HG03060 (cell line): ENCODE measurements around the gene KCNJ6.

Source experiments
- ATAC-seq: cut with Tn5 transposase; IDR thresholded peaks from one replicate; pipeline ENCODE4 v1.9.1; 2021; ENCODE audit warnings: low read depth, moderate number of reproducible peaks; ENCODE audit not compliant: unreplicated experiment

KCNJ6 gene

DNA sequence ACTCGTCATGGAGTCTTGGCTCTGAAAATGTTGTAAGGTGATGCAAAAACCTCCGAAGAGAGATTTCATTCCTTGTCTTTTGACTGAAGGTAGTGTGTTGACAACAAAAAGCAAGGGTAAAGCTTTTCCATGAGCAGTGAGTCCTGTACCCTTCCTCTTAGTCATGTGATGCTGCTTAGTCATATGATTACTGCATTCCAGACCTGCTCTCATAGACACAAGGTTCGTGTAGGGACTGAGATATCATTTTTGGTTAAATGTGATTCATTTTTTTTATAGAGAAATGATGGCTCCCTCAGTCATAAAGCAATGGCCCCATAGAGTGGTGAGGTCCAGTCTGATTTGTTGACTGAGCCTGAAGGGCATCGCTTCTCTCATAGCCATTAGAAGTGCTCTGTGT, 9.2 kb downstream of the KCNJ6 start:
- ATAC-seq, result no peak

DNA sequence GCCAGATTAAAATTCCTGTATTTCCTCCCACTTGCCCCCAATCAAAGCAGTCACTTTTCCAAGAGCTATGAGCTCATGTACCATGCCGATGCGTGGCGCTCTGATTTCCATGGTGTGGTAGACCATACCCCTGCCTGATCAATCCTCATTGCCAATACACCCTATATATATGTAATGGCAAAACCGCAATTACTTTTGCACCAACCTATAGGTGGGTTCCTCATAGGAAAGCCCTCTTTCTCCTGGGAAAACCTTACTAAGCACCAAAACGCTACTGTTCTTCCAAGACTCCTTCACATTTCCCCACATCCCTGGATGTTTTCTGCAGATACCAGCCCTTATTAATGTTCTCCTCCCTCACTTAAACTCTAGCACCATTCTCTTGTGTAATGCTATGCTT, 11.0 kb downstream of the KCNJ6 start:
- no peak for ATAC-seq

- ATAC-seq, result no peak
Measured at GRCh38 chr21:37904856-37905255, 11.4 kb downstream of the KCNJ6 start.

GRCh38 chr21:37903396-37903795, 12.9 kb downstream of the KCNJ6 start:
- no peak for ATAC-seq

DNA sequence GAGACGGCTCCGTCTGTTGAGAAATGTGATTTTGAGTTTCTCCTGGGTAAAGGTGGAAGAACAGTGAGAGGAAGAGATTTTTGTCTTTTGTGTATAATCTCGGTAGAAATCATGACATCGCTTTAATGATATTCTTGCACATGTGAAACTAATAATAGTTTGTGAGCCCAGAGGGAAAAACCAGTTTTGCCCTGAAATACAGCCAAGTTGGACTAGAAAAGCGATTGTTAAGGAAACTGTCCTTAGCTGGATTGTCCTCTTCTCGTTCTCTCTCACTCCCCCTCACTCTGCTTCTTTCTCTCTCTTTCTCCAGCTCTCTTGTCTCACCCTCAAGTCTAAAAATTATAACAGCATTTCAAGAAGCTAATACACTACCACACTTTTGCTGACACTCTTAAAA, 17.1 kb downstream of the KCNJ6 start:
- no peak for ATAC-seq

DNA sequence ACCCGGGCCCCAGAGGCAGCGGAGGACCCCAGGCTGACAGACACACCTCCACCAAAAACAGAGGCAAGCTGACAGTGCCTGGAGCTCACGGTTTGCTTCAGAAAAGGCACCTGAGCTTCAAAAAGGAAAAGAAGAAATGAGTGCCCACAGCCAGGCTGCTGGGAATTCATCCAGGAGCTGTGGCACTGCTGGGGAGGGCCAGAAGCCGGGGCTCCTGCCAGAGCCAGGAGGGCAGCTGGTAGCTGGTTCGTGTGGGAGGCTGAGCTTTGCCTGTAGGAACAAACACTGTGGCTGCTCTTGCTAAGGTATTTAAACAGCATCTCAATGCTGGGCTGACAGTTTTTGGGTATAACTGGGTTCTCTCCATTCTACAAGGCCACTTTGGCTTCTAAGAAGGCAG, 19.5 kb downstream of the KCNJ6 start:
- ATAC-seq, result no peak

DNA sequence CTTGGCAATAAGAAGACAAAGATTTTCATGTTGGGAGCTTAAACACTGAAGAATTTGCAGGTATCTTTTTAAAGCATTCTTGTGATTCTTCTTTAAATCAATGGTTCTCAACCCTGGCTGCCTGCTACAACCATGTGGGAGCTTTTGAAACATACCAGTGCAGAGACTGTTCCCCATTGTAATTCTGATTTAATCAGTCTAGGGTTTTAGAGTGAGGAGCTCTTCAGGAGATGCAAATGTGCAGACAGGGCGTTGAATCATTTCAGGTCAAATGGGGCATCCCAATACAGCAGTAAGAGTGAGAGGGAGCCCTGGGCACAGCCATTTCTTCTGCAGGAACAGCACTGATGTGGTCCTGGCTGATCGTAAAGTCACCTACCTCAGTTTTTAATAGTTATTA, 24.3 kb downstream of the KCNJ6 start:
- ATAC-seq, result no peak

GRCh38 chr21:37888659-37889058, 27.6 kb downstream of the KCNJ6 start:
- no peak for ATAC-seq

DNA sequence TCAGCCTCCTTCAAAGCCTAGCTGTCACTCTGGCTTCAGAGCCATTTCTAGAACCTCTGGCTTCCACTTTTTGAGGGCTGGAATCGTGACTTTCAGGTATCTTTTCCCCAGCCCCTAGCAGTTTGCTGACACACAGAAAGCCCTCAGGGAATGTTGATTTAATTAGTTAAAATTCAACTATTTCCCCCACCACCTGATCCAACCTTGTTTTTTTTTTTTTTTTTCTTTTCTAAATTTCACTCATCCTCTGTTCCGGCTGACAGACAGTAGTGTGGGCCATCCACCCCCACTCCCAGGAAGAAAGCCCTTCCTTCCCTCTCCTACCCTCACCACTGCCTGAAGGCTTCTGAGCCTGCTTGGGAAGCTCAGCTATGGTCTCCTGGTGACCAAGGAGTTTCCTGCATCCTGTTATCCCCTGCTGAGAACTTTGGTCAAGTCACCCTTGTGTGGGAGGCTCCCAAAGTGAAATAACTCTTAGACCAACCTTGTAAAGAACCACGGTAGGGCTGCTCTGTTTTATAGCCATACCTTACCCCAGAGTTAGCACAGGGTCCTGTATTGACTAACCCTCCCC, 29.4 kb downstream of the KCNJ6 start:
- no peak for ATAC-seq

GRCh38 chr21:37886120-37886519, 30.1 kb downstream of the KCNJ6 start:
- ATAC-seq, result no peak

DNA sequence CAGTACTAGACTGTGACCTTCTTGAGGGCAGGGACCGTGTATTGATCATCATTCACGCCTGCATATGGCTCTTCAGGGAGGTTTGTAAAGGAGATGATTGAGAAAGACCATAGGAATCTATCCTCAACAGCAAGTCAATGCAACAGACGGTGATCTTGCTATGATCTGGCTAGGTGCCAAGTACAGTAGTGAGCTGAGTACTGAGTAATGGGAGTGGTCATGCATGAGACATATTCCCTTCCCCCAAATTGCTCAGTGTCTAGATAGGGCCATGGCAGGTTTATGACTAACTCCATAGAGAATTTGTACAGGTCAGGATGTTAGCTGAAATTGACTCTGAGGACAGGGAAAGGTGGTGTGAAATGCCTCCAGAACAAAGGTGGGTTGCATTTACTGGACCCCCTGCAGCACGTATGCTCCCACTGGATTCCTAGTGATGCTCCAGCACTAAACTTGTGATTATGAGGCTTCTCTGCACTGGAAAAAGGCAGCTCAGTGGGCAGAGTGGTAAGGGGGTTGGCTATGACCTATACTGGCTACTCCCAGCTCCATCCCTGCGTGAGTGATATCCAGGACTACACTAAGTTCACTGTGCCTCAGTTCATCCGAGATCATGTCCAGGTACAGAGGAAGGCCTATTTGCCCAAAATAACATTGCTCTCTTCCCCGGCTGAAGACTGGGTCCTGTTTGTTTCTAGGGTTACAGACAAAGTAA, 37.2 kb downstream of the KCNJ6 start:
- no peak for ATAC-seq

DNA sequence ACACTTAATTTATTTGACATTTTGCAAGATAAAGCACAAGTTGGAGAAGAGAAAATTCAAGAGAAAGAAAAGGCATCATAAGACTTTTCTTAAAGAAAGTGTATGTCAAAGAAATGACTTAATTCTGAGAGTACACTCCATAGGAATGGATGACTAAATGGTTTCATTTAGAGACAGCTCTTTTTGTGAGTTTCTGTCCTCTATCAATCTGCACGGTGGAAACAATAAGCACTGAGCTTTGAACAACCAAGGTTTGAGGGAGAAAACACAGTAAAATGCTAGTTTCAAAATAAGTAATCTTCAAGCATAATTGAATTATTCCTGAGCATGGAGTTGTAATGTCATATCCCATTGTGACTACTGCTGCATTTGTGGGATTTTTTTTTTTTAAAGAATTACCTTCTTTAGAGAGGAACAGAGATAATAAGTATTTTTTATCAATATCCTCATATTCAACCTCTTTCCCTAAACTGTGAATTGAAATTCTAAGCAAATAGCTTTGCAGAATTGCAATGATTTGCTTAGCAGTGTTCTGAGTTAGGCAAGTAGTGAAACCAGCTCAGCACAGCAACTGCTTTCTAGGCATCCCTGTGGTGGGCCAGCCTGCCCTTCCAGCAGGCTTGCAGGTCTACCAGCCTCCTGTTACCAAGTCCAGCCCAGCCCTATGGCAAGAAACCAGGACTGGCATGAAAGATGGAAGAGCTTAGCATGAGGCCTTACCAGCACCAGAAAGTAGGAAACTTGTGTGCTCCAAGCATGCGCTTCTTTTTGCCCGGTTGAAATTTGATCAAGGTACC, 38.2 kb downstream of the KCNJ6 start:
- ATAC-seq, result no peak

DNA sequence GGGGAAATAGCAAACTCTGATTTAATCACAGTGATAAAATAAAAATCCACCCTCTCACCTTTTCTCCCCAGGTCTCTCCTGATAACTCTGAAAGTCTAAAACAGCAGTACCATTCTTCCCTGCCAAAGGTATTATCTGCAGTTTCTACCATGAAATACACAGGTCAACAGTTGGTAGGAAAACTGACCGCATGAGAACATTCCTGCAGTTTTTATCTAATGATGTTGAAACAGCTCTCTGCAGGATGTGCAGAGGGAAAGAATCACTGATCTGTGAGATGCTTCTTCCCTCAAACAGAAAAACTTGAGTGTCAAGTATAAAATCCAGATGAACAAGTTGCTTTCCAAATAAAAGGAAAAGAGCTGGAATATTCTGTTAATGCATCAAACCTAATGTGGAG, 39.1 kb downstream of the KCNJ6 start:
- no peak for ATAC-seq

DNA sequence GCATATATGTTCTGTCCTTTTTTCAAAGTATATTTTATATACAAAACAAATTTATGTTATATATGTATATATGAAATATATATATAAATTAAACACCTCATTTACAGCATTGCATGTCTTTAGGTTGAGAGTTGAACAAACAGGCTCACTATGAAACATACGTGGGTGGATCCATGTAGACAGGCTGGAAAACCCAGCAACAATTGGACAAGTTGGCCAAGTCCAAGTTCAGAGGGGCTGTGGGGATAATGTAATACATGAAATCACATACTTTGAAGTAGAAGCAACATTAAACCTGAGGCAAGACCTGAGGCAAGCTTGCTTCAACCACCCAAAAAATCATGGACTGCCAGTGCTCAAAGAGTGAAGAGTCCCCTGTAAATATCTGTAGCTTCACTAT, 39.7 kb downstream of the KCNJ6 start:
- no peak for ATAC-seq

DNA sequence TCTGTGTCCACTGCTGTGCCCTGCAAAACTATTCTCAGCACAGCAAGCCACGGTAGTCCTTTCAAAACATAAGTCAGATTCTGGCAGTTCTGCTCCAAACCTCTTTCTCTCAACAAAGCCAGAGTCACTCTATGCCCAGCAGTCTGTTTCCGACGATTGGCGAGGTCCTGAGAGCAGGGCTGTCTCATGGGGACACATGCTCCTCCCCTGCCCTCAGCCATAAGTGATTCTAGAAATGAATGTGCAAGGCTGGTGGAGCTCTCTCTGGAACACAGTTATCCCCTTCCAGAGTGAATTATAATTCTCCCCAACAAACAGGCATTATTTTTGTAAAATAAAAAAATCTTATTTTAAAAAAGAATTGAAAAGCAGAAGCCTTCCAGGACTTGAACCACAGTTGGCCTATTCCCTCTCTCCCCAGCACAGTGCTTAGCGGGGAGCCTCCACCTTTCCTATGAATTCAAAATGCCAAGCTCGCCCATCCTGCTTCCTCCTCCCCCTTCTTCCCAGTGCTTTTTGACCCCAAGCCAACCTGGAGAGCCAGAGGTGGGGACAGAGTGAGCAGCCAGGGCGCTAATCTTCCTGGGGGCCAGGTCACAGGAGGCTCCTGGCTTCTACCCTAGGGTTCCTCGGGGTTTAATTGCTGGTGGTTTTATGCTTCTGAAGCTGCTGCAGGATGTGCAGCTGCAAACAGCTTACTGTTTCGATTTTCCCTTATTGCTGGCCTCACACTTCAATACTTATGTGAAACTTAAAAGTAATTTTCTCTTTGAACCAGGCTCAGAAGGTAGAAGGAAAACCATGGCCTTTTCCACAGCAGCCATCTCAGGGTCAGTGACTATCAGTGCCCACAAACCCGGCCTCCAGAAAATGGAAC, 41.1 kb downstream of the KCNJ6 start:
- ATAC-seq, result no peak

- no peak for ATAC-seq
Measured at GRCh38 chr21:37874481-37874880, 41.8 kb downstream of the KCNJ6 start.

GRCh38 chr21:37873655-37874054, 42.6 kb downstream of the KCNJ6 start:
- ATAC-seq, result no peak

- no peak for ATAC-seq
Measured at GRCh38 chr21:37871121-37871862, 45.0 kb downstream of the KCNJ6 start.

GRCh38 chr21:37870221-37870620, 46.0 kb downstream of the KCNJ6 start:
- ATAC-seq, result no peak

- no peak for ATAC-seq
Measured at GRCh38 chr21:37869661-37870060, 46.6 kb downstream of the KCNJ6 start.
